B cell (primary cell): ENCODE data around the gene PDGFRA. TPM values are rescaled to one million over a fixed set of nuclear protein-coding genes. Genes with fewer than 3 reads are reported as not detected.

ENCODE experiments used
- ATAC-seq: fragments of 200-7000 bp; cut with Tn5 transposase; one replicate; pipeline ENCODE4 v1.10.0; 2021; ENCODE audit warnings: low read depth, mild to moderate bottlenecking, moderate number of reproducible peaks, moderate library complexity
- CTCF ChIA-PET: fragments of 350-600 bp; sonication (Branson Sonifier 250); formaldehyde crosslinking; loops from one replicate; lab custom pipeline; 2021; ENCODE audit warnings: antibody characterized with exemption, inconsistent platforms; lab: Charles Lee
- POLR2A ChIA-PET: fragments of 350-600 bp; sonication (Branson Sonifier 250); formaldehyde crosslinking; loops from one replicate; lab custom pipeline; 2021; ENCODE audit warnings: antibody characterized with exemption; lab: Charles Lee
- DNase-seq: peaks from one replicate; pipeline ENCODE4 v3.0.0; 2013
- H2AFZ ChIP-seq: 2 replicates; pipeline ENCODE4 v1.6.1; 2012; ENCODE audit warnings: mild to moderate bottlenecking, low read depth, low read length; ENCODE audit not compliant: insufficient read depth, poor library complexity, severe bottlenecking
- H3K27ac ChIP-seq, 2 donors: 1 replicate in 1 of 2; 2 replicates in 1 of 2; pipeline ENCODE4 v1.5.1; 2012 to 2013; ENCODE audit warnings: low read length in 2 of 2, mild to moderate bottlenecking in 2 of 2, moderate library complexity in 1 of 2
- H3K27me3 ChIP-seq, 4 experiments: fragments of 200-600 bp in 1 of 4; sonication (generic) in 1 of 4; replicated peaks in 1 of 4; 1 replicate in 2 of 4; 2 replicates in 2 of 4; pipeline versions ENCODE4 v1.6.1 to v1.7.0; 2013 to 2016; ENCODE audit warnings: low read length in 3 of 4, mild to moderate bottlenecking in 2 of 4, mixed read lengths in 1 of 4, moderate library complexity in 1 of 4; ENCODE audit not compliant: insufficient read depth in 4 of 4, control insufficient read depth in 3 of 4; ENCODE audit errors: control extremely low read depth in 1 of 4
- H3K36me3 ChIP-seq, 2 experiments: replicated peaks in 1 of 2; 1 replicate in 1 of 2; 2 replicates in 1 of 2; pipeline versions ENCODE4 v1.6.1 to v1.7.1; 2013; ENCODE audit warnings: low read length in 1 of 2; ENCODE audit not compliant: insufficient read depth in 2 of 2, control insufficient read depth in 1 of 2; ENCODE audit errors: control extremely low read depth in 1 of 2, extremely low read depth in 1 of 2
- H3K4me1 ChIP-seq, 2 donors: fragments of 200-600 bp in 1 of 2; sonication (generic) in 1 of 2; 1 replicate in 1 of 2; 2 replicates in 1 of 2; pipeline versions ENCODE4 v1.5.1 to v1.6.1; 2013 to 2017; ENCODE audit warnings: low read length in 2 of 2; ENCODE audit not compliant: control insufficient read depth in 2 of 2, insufficient read depth in 2 of 2
- H3K4me2 ChIP-seq: replicated peaks from 2 replicates; pipeline ENCODE3; 2012; ENCODE audit warnings: mild to moderate bottlenecking, low read depth, low read length; ENCODE audit not compliant: poor library complexity, severe bottlenecking
- H3K4me3 ChIP-seq, 5 experiments: fragments of 200-600 bp in 1 of 5; sonication (generic) in 1 of 5; 1 replicate in 3 of 5; 2 replicates in 2 of 5; pipeline versions ENCODE4 v1.5.1 to v1.7.0; 2011 to 2016; ENCODE audit warnings: low read length in 4 of 5, mild to moderate bottlenecking in 4 of 5, low read depth in 2 of 5, control low read depth in 1 of 5, moderate library complexity in 1 of 5; ENCODE audit not compliant: insufficient read depth in 1 of 5; ENCODE audit errors: control extremely low read depth in 1 of 5, extremely low read depth in 1 of 5
- H3K79me2 ChIP-seq: fragments of 200-600 bp; sonication (generic); one replicate; pipeline ENCODE4 v1.6.0; 2016; ENCODE audit warnings: low read length; ENCODE audit not compliant: control insufficient read depth, insufficient read depth
- H3K9ac ChIP-seq: fragments of 200-600 bp; sonication (generic); 2 replicates; pipeline ENCODE4 v1.6.1; 2017; ENCODE audit warnings: mild to moderate bottlenecking, low read length, moderate library complexity
- H3K9me3 ChIP-seq, 3 donors: one replicate each; pipeline versions ENCODE4 v1.6.1 to v1.7.1; 2013; ENCODE audit warnings: low read length in 2 of 3; ENCODE audit not compliant: control insufficient read depth in 2 of 3, insufficient read depth in 1 of 3; ENCODE audit errors: control extremely low read depth in 1 of 3
- H4K20me1 ChIP-seq: 2 replicates; pipeline ENCODE4 v1.6.0; 2012; ENCODE audit warnings: mild to moderate bottlenecking, low read length; ENCODE audit not compliant: insufficient read depth, control insufficient read depth, poor library complexity, severe bottlenecking
- H3K27ac Mint-ChIP-seq: one replicate; pipeline ENCODE4 v1.8.0; 2021; ENCODE audit warnings: mixed read lengths
- H3K27me3 Mint-ChIP-seq: one replicate; pipeline ENCODE4 v1.8.0; 2021; ENCODE audit warnings: mixed read lengths
- H3K4me1 Mint-ChIP-seq: one replicate; pipeline ENCODE4 v1.8.0; 2021; ENCODE audit warnings: mixed read lengths
- H3K4me3 Mint-ChIP-seq: one replicate; pipeline ENCODE4 v1.8.0; 2021; ENCODE audit warnings: mixed read lengths
- H3K9me3 Mint-ChIP-seq: one replicate; pipeline ENCODE4 v1.8.0; 2022; ENCODE audit warnings: mixed read lengths; ENCODE audit not compliant: insufficient read depth
- CTCF ChIP-seq: fragments of 200-600 bp; IDR thresholded peaks from one replicate; pipeline ENCODE4 v1.8.0; 2022; ENCODE audit warnings: antibody characterized with exemption, mild to moderate bottlenecking
- EZH2 ChIP-seq: IDR thresholded peaks from 2 replicates; pipeline ENCODE4 v1.6.1; 2012; ENCODE audit warnings: borderline replicate concordance, low read depth, mild to moderate bottlenecking, moderate library complexity, low read length; ENCODE audit not compliant: insufficient read depth, poor library complexity, severe bottlenecking
- whole genome bisulfite sequencing: methylation state at CpG from one replicate; pipeline ENCODE4 v1.1.5; 2013; ENCODE audit warnings: missing lambda C conversion rate; ENCODE audit not compliant: insufficient coverage; 5-methylcytosine and 5-hydroxymethylcytosine counted together
- intact Hi-C: fragments of 100-400 bp; cut with micrococcal nuclease; formaldehyde crosslinking; loops from one replicate; pipeline ENCODE4 v1.10.0; 2022
- polyA plus RNA-seq: library from polyadenylated mRNA; depleted of rRNA; stranded (reverse); fragments of >200 nt; gene quantifications from 2 replicates; pipeline ENCODE4 v1.2.3, GENCODE V29; 2012
- total RNA-seq, 2 donors: library from RNA; stranded (reverse); fragments of 120-200 nt in 1 of 2; gene quantifications; 1 replicate in 1 of 2; 2 replicates in 1 of 2; pipeline versions ENCODE4 v1.2.3 to v1.2.4, GENCODE V29; 2013 to 2022

Gene PDGFRA
- total and polyA plus RNA-seq, 2 donors (not counting 1 experiment from before 2014, with no cell fraction given) = not detected

- peaks cover 0 to 52% (median 0%) of the 10 kb centered on the region in 3 donors for H3K9me3 ChIP-seq
- H3K27me3 ChIP-seq = peaks cover 0 to 89% (median 73%) of the 10 kb centered on the region in 4 experiments
- peak; percentile 47 for DNase-seq
- intact Hi-C loops = loop anchor here (1.0 kb wide), 1 partner anchor 321 kb away; no protein-coding TSS in a partner anchor
- peak overlapping the region; percentile 85 for H3K4me3 Mint-ChIP-seq
- H3K4me1 Mint-ChIP-seq = peaks cover 52% of the 10 kb centered on the region
- TF ChIP-seq EZH2 (no peak), CTCF (no peak)
- CTCF ChIA-PET = interaction anchor here (1.1 to 1.4 kb wide), 3 partner anchors 8 to 322 kb away, joined by 3 to 5 read pairs (median 3); no protein-coding TSS in a partner anchor
- peak overlapping the region; percentile 49 for H3K9ac ChIP-seq
- POLR2A ChIA-PET = no interaction called here
- WGBS = 5% methylated on average over 28 of the region's 36 CpGs
- H3K27ac ChIP-seq = no peak overlapping the region
- no peaks in the 10 kb centered on the region for H3K36me3 ChIP-seq
- H4K20me1 ChIP-seq = no peaks in the 10 kb centered on the region
- H3K79me2 ChIP-seq = no peaks in the 10 kb centered on the region
- H3K9me3 Mint-ChIP-seq = no peaks in the 10 kb centered on the region
- no peak overlapping the region for H3K27ac Mint-ChIP-seq
- peak overlapping the region in 2 of 5 experiments; percentile 37 to 57 for H3K4me3 ChIP-seq
- no peak overlapping the region for H2AFZ ChIP-seq
- ATAC-seq = no peak
- H3K4me1 ChIP-seq = peaks cover 55 to 67% of the 10 kb centered on the region in 2 donors
- peak overlapping the region; percentile 75 for H3K4me2 ChIP-seq
- H3K27me3 Mint-ChIP-seq = peaks cover 81% of the 10 kb centered on the region
Measured at GRCh38 chr4:54227256-54228055, 1.6 kb upstream of the PDGFRA start.

- Mint-ChIP-seq H3K27ac (no peak overlapping the region), H3K4me1 (peaks cover 52% of the 10 kb centered on the region), H3K4me3 (peak overlapping the region; percentile 85), H3K9me3 (no peaks in the 10 kb centered on the region), H3K27me3 (peaks cover 76% of the 10 kb centered on the region)
- peak; percentile 44 for TF ChIP-seq CTCF
- no peak for TF ChIP-seq EZH2
- Histone ChIP-seq H3K4me1 (peaks cover 60 to 73% of the 10 kb centered on the region in 2 donors), H3K27me3 (peaks cover 0 to 95% (median 73%) of the 10 kb centered on the region in 4 experiments), H2AFZ (no peak overlapping the region), H3K4me2 (peak overlapping the region; percentile 75), H3K79me2 (no peaks in the 10 kb centered on the region), H3K36me3 (no peaks in the 10 kb centered on the region), H3K4me3 (peak overlapping the region in 2 of 5 experiments; percentile 12 to 57), H3K27ac (no peak overlapping the region), H3K9me3 (peaks cover 0 to 56% (median 0%) of the 10 kb centered on the region in 3 donors), H3K9ac (peak overlapping the region; percentile 49), H4K20me1 (no peaks in the 10 kb centered on the region)
- CTCF ChIA-PET = interaction anchor here (1.1 to 1.4 kb wide), 3 partner anchors 9 to 323 kb away, joined by 3 to 5 read pairs (median 3); no protein-coding TSS in a partner anchor
- POLR2A ChIA-PET = no interaction called here
- DNase-seq (peak; percentile 61), ATAC-seq (no peak)
- WGBS = 2% methylated on average over 28 of the region's 29 CpGs
- intact Hi-C loops = no loop called here
Measured at GRCh38 chr4:54228056-54228527, 1.0 kb upstream of the PDGFRA start.
